Colonic mucosa (tissue), 4 donors: ENCODE data around the gene PRKAR1B. TPM values are rescaled to one million over a fixed set of nuclear protein-coding genes. Genes with fewer than 3 reads are reported as not detected.

Experiments
- DNase-seq: peaks from one replicate; pipeline ENCODE4 v3.0.0-alpha.2; 2020
- H3K27ac ChIP-seq: fragments of 200-600 bp; one replicate; pipeline ENCODE4 v1.8.0; 2021
- H3K27me3 ChIP-seq: fragments of 200-600 bp; one replicate; pipeline ENCODE4 v1.8.0; 2021
- H3K36me3 ChIP-seq: fragments of 200-600 bp; one replicate; pipeline ENCODE4 v1.8.0; 2021
- H3K4me1 ChIP-seq: fragments of 200-600 bp; one replicate; pipeline ENCODE4 v1.8.0; 2021; ENCODE audit warnings: mild to moderate bottlenecking
- H3K4me3 ChIP-seq: fragments of 200-600 bp; one replicate; pipeline ENCODE4 v1.8.0; 2021
- H3K9ac ChIP-seq, 2 donors: one replicate each; pipeline ENCODE4 v1.7.0; 2013; ENCODE audit warnings: control low read depth in 2 of 2, low read depth in 2 of 2, low read length in 2 of 2
- H3K9me3 ChIP-seq: fragments of 200-600 bp; one replicate; pipeline ENCODE4 v1.8.0; 2021
- intact Hi-C: fragments of 100-400 bp; cut with DNase I; formaldehyde crosslinking; loops from one replicate; pipeline ENCODE4 v1.14.1; 2022
- total RNA-seq, 2 donors: library from RNA; stranded (reverse); fragmentation: NEBNext Ultra II Directional in 1 of 2; extraction: Animal tissue kit (Norgen Biotek cat#: 25700) in 1 of 2; gene quantifications; one replicate each; pipeline ENCODE4 v1.2.1, GENCODE V29; 2021
- TF ChIP-seq, protein P1 (sequence below): fragments of 200-600 bp; IDR thresholded peaks from one replicate; pipeline ENCODE4 v1.8.0; 2022; ENCODE audit warnings: antibody characterized with exemption, mild to moderate bottlenecking
- donor health status: healthy.
- donor health status: DM: no; HTN: no; CAD: no.
- donor health status: DM: no; HTN: no; CAD: no.

Gene PRKAR1B
- total RNA-seq, 2 donors from 2014 or later = 19.2 to 32.8 TPM

DNA sequence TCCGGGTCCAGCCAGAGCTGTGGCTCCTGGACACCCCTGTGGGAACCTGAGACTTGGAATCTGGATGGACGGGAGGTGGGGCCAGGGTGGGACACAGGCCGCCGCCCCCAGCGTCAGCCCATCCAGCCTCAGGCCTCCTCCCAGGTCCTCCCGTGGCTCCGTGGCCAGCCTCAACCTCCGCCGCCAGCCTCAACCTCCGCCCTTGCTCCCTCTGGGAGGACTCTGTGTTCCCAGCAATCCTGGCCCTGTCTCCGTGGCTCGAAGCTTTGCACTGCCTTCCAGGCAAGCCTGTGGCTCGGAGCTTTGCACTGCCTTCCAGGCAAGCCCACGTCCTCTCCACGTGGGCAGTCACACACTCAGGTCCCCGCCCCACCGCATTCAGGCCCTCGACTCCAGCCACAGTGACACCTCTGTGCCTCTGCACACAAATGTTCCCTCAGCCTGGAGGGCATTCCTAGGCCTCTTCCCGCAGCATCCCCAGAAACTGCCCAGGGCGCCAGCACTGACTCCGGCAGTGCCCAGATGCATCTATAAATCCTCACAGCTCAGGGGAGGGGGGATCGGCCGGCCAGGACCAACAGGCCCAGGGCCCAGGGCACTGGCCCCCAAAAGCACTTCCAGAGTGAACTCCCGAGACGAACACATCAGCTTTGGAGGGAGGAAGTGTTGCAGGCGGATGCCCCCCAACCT lies 162.8 kb downstream of the PRKAR1B start:
- Histone ChIP-seq H3K9me3 (no peaks in the 10 kb centered on the region), H3K27me3 (no peaks in the 10 kb centered on the region), H3K4me3 (no peak overlapping the region), H3K27ac (no peak overlapping the region), H3K36me3 (no peaks in the 10 kb centered on the region), H3K9ac (no peak overlapping the region), H3K4me1 (no peaks in the 10 kb centered on the region)
- TF ChIP-seq, protein P1, sequence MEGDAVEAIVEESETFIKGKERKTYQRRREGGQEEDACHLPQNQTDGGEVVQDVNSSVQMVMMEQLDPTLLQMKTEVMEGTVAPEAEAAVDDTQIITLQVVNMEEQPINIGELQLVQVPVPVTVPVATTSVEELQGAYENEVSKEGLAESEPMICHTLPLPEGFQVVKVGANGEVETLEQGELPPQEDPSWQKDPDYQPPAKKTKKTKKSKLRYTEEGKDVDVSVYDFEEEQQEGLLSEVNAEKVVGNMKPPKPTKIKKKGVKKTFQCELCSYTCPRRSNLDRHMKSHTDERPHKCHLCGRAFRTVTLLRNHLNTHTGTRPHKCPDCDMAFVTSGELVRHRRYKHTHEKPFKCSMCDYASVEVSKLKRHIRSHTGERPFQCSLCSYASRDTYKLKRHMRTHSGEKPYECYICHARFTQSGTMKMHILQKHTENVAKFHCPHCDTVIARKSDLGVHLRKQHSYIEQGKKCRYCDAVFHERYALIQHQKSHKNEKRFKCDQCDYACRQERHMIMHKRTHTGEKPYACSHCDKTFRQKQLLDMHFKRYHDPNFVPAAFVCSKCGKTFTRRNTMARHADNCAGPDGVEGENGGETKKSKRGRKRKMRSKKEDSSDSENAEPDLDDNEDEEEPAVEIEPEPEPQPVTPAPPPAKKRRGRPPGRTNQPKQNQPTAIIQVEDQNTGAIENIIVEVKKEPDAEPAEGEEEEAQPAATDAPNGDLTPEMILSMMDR = no peak
- DNase-seq = no peak
- intact Hi-C loops = no loop called here

GRCh38 chr7:563629-564170 lies 163.4 kb downstream of the PRKAR1B start:
- Histone ChIP-seq H3K27ac (no peak overlapping the region), H3K36me3 (no peaks in the 10 kb centered on the region), H3K4me3 (no peak overlapping the region), H3K4me1 (no peaks in the 10 kb centered on the region), H3K9me3 (no peaks in the 10 kb centered on the region), H3K9ac (no peak overlapping the region), H3K27me3 (no peaks in the 10 kb centered on the region)
- TF ChIP-seq, protein P1 = no peak
- intact Hi-C loops = no loop called here
- DNase-seq = no peak

GRCh38 chr7:562789-563628 lies 164.1 kb downstream of the PRKAR1B start:
- no peaks in the 10 kb centered on the region for H3K4me1 ChIP-seq
- intact Hi-C loops = no loop called here
- TF ChIP-seq, protein P1 = no peak
- no peaks in the 10 kb centered on the region for H3K36me3 ChIP-seq
- no peaks in the 10 kb centered on the region for H3K9me3 ChIP-seq
- no peak overlapping the region for H3K27ac ChIP-seq
- no peak overlapping the region for H3K9ac ChIP-seq
- H3K27me3 ChIP-seq = no peaks in the 10 kb centered on the region
- no peak overlapping the region for H3K4me3 ChIP-seq
- no peak for DNase-seq

DNA sequence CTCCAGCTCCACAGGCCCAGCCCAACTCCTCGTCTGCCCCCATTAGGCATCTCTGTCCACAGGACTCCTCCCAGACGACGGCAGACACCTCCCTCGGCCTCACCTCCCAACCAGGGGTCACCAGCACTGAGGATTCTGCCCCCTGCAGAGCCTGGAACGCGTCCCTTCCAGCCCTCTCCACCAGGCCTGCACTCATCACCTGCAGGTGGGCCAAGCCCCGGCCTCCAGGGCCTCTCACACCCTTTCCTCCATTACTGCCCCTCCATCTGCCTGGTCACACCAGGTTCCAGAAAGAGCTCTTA lies 164.8 kb downstream of the PRKAR1B start:
- no peaks in the 10 kb centered on the region for H3K27me3 ChIP-seq
- TF ChIP-seq, protein P1 = no peak
- intact Hi-C loops = no loop called here
- H3K36me3 ChIP-seq = no peaks in the 10 kb centered on the region
- no peak overlapping the region for H3K4me3 ChIP-seq
- no peaks in the 10 kb centered on the region for H3K9me3 ChIP-seq
- H3K4me1 ChIP-seq = no peaks in the 10 kb centered on the region
- no peak overlapping the region for H3K27ac ChIP-seq
- no peak overlapping the region for H3K9ac ChIP-seq
- DNase-seq = no peak

GRCh38 chr7:561631-562373 lies 165.3 kb downstream of the PRKAR1B start:
- peak; percentile 48 for DNase-seq
- Histone ChIP-seq H3K27ac (no peak overlapping the region), H3K27me3 (no peaks in the 10 kb centered on the region), H3K9me3 (no peaks in the 10 kb centered on the region), H3K9ac (peak overlapping the region; percentile 5 to 43), H3K4me3 (no peak overlapping the region), H3K36me3 (no peaks in the 10 kb centered on the region), H3K4me1 (no peaks in the 10 kb centered on the region)
- intact Hi-C loops = no loop called here
- TF ChIP-seq, protein P1 = no peak
